GM12875 (cell line): ENCODE measurements around the gene IGF1.

ENCODE experiments used
- H3K4me3 ChIP-seq: one replicate; pipeline ENCODE4 v1.5.1; 2011; ENCODE audit warnings: low read depth, low read length, control low read depth
- CTCF ChIP-seq: IDR thresholded peaks from 2 replicates; pipeline ENCODE4 v1.5.1; 2011; ENCODE audit warnings: low read depth, mild to moderate bottlenecking, control low read depth, inconsistent platforms, low read length, moderate library complexity, borderline replicate concordance; ENCODE audit not compliant: insufficient read depth

The IGF1 gene

GRCh38 chr12:102390068-102390467 is 90.3 kb downstream of the IGF1 start:
- no peak overlapping the region for H3K4me3 ChIP-seq
- TF ChIP-seq CTCF: no peak

- no peak overlapping the region for H3K4me3 ChIP-seq
- no peak for TF ChIP-seq CTCF
Measured at GRCh38 chr12:102388469-102388868, 91.9 kb downstream of the IGF1 start.

GRCh38 chr12:102385343-102385742 is 95.0 kb downstream of the IGF1 start:
- no peak for TF ChIP-seq CTCF

GRCh38 chr12:102379346-102380162 is 100.8 kb downstream of the IGF1 start:
- TF ChIP-seq CTCF: no peak

More at GRCh38 chr12:102385343-102385742, 95.0 kb downstream of the IGF1 start:
- no peak overlapping the region for H3K4me3 ChIP-seq

GRCh38 chr12:102376781-102377180 is 103.6 kb downstream of the IGF1 start:
- H3K4me3 ChIP-seq: no peak overlapping the region

More at GRCh38 chr12:102379346-102380162, 100.8 kb downstream of the IGF1 start:
- no peak overlapping the region for H3K4me3 ChIP-seq

GRCh38 chr12:102376181-102376747 is 104.1 kb downstream of the IGF1 start:
- H3K4me3 ChIP-seq: no peak overlapping the region
- TF ChIP-seq CTCF: no peak

More at GRCh38 chr12:102376781-102377180, 103.6 kb downstream of the IGF1 start:
- no peak for TF ChIP-seq CTCF

GRCh38 chr12:102374190-102374589 is 106.2 kb downstream of the IGF1 start:
- no peak for TF ChIP-seq CTCF
- no peak overlapping the region for H3K4me3 ChIP-seq
